Right ventricle myocardium inferior (tissue), 1 donor: ENCODE measurements around the gene RBM19. TPM values are rescaled to one million over a fixed set of nuclear protein-coding genes. Genes with fewer than 3 reads are reported as not detected.
"Not testable (repeated sequence)": the region's sequence is repeated elsewhere in the genome, so short reads cannot be mapped to it uniquely, and the experiment has no call there.

Source experiments
- ATAC-seq: fragments of 200-7000 bp; cut with Tn5 transposase; one replicate; pipeline ENCODE4 v1.9.1; 2020; ENCODE audit warnings: mild to moderate bottlenecking, moderate library complexity
- DNase-seq: peaks from one replicate; pipeline ENCODE4 v3.0.0; 2021; ENCODE audit errors: missing footprints
- intact Hi-C: fragments of 100-400 bp; cut with DNase I; formaldehyde crosslinking; loops from one replicate; pipeline ENCODE4 v1.11.0; 2022
- total RNA-seq: library from RNA; stranded (reverse); fragmentation: NEBNext Ultra II Directional; extraction: Animal tissue kit (Norgen Biotek cat#: 25700); gene quantifications from one replicate; pipeline ENCODE4 v1.2.1, GENCODE V29; 2021
- donor health status: DM: no; HTN: yes; CAD: no; lungs with severe emphysema.

Gene RBM19
- total RNA-seq, 1 donor from 2014 or later = 15.8 TPM

DNA sequence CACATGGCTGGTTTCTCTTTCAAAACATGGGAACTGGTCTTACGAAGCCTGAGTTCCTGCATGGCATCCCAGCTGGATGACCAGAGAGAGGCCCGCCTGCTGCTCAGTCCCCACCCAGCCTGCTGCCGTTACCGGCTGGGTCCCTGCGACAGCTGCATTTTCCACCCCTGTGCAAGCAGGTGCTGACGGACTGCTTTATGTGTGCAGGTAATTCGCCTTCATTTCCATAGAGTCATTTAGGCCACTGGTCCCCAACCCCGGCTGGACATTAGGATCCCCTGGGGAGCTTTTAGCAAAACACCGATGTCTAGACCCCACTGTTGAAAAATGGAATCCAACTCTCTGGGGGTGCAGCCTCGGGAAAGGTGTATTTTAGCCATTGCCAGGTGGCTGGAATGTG lies 51.9 kb downstream of the RBM19 start:
- DNase-seq (no peak), ATAC-seq (no peak)
- intact Hi-C loops = loop anchor here (5.0 kb wide), 1 partner anchor 602 kb away; no protein-coding TSS in a partner anchor

DNA sequence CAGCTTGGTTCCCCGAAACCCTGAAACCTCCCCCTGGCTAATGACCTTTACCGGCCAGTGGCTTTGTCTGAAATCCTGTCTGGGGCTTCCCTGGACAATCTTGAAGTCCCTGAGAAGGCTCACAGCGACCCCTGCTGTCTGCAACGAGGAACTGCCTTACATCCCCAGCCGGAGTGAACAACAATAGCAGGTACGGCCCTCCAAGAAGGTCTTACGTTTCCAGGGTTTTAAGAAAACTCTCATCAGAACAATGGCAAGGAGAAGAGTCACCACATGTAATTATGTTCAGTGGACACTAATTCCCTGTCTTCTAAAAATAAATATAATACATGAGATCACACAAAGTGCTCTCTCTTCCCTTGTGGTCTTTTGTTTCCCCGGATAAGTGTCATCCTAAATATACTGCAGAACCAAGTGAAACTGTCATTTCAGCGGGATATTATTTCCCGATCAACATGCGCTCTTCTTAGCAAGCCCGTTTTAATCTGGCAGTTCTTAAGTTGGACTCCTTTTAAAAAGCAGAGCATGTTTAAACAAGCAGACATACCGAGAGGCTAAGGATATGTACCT lies 53.3 kb downstream of the RBM19 start:
- DNase-seq (no peak), ATAC-seq (peak; percentile 69)
- intact Hi-C loops = loop anchor here (1.0 to 5.0 kb wide), 2 partner anchors 451 to 601 kb away; no protein-coding TSS in a partner anchor

DNA sequence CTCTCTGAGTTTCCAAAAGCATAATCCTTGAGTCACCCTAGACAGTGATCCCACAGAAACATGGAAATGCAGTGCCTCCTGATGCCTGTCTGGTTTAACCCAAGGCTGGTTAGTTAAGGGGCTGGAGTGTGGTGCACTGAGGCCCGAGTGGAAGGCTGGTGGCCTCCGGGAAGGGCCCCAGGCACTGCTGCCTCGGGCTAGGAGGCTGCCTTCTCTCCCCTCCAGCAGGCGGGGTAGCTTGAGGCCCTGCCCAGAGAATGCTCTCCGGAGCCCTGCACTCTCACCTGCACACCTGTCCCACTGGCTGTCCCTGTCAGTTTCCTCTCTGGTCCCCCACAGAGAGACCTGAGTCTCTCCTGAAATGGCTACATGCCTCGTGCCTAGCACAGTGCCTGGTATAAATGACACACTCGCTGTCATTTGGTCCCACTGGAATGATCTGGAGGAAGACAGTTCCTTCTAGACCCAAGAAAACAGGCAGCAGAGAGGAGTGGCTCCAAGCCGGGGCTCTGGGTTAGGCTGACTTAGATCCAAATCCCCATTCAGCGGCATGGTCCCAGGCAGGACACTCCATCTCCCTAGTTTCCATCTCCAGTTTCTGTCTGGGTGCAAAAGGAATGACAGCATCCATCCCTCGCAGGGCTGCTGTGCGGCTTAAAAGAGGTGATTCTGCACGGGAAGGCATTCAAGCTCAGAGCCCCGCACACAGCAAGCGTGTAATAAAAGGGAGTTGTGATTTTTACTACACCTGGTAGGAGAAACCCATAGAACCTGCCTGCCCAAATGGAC lies 54.0 kb downstream of the RBM19 start:
- no peak for ATAC-seq
- intact Hi-C loops = loop anchor here (5.0 kb wide), 1 partner anchor 600 kb away; no protein-coding TSS in a partner anchor
- DNase-seq = no peak

DNA sequence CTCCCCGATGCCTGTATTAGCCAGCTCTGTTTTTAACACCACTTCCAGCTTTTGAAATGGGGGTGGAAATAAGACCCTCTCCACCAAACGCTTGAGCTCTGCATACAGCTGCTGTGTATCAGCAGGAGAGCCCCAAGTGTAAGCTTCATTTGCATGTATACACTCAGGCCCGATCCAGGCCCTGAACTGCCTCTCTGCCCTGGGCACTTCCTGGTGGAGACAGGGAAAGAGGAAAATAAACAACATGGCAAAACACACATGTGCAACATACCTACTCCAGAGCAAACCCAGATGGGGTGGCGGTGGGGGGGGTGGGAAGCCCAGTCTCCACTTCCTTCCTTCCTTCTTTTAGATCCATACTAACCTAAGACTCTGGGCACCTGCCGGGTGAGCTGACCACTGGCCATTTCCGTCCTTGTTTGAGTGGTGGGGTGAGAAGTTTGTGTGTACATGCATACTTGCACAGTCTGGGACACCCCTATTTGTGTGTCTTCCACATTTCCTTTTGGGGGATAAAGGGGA lies 55.3 kb downstream of the RBM19 start:
- ATAC-seq (no peak), DNase-seq (no peak)
- intact Hi-C loops = loop anchor here (5.0 kb wide), 1 partner anchor 599 kb away; no protein-coding TSS in a partner anchor

DNA sequence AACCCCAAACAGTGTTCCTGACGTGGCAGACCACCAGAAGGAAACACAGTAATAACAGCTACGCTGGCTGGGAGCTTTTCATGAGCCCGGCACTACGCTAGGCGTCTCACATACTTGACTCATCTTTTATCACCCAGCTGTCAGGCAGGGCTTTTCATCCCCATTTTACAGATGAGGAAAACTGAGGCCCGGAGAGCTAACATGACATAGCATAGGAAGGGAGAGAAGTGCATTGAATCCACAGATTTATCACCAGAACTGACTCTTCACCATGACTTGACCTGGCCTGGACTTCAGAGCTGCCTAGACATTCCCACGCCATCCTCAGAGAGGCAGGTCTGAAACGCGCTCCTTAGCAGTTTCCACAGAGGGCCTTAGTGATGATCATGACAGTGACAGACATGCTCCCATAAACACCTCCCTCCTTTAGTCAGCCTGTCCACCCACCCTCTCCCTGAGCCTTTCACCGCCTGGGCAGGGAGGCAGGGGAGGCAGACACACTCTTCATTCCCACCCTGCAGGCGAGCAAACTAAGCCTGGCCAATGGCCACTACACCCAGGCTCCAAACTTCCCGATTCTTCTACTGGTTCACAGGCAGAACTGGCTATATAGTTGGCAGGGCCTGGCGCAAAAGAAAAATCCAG lies 56.2 kb downstream of the RBM19 start:
- ATAC-seq (no peak), DNase-seq (no peak)
- intact Hi-C loops = loop anchor here (5.0 kb wide), 1 partner anchor 598 kb away; no protein-coding TSS in a partner anchor

DNA sequence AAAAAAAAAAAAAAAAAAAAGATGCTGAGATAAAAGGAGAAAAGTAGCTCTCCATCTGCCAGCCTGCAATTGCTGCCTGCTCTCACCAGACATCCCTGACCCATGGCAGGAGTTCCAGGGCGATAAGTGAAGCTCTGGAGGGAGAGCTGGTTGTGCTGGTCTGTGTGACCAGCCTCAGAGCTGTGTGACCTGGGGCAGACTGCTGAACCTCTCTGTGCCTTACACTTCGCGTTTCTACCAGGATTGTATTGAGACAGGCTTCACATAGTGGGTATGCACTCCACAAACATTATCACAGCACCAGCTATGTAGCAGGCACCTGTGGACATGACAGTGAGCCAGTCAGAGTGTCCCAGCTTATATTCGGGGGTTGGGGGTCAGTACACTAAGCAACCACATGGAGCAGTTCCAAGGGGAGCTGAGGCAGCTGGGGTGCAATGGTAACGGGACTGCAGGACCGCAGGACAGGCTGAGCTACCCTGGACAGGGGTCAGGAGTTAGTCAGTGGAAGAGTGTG lies 57.5 kb downstream of the RBM19 start:
- ATAC-seq = no peak
- intact Hi-C loops = no loop called here
- DNase-seq = no peak

DNA sequence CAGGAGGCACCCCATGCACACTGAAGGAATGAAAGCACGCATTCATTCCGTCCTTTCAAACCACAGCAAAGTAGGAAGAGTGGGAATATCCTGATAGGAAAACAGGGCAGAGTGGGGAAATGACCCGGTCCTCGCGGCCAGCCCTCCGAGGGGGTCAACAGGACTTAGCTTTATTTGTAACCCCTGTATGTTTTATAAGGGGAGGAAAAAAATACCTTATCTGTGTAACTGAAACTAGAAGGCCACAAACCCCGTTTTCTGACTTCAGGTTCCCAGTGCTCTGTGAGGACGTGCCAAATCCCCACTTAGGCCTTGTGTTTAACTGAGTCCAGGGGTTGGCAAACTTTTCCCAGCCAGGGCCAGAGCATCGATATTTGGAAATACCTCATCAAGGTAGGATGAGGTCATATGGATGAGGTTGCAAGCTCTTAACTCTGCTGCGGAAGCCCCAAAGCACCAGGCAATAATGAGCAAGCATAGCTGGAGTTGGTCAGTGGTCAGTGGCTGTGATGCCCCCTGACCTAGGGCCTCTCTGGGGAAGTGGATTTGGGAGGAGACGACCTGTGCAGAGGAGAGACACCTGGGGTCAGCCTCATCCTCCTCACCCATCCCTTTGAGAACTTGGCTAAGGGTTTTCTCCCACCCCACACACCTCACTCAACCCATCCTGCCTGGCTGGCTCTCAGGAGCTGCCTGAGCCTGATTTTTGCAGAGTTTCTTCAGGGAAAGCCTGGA lies 58.5 kb downstream of the RBM19 start:
- intact Hi-C loops = no loop called here
- ATAC-seq (no peak), DNase-seq (no peak)

DNA sequence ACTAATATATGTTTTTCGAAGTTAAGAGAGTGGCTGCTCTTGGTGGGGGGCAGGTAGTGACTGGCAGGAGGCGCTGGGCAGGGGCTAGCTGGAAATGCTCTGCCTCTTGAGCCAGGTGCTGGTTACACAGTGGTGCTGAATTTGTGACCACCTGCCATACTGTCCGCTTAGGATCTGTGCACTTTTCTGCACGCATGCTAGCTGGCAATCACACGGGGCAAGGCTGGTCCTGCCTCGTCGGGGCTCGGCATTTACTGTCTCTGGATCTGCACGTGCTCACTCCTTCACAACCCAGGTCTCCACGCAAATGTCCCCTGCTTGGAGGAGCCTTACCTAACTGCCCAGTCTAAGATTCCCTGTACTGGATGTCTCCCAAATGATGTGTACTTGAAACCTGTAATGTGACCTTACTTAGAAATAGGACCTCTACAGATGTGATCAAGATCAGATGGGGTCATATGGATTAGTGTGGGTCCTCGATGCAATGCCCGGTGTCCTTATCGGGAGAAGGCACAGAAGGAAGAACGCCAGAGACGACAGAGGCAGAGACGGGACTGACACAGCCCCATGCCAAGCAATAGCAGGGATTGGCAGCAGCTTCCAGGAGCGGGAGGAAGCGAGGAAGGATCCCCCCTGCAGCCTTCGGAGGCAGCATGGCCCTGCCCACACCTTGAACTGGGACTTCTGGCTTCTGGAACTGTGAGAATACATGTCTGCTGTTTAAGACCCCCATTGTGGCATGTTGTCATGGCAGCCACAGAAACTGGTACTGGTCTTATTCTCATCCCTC lies 59.5 kb downstream of the RBM19 start:
- no peak for ATAC-seq
- intact Hi-C loops = no loop called here
- no peak for DNase-seq

DNA sequence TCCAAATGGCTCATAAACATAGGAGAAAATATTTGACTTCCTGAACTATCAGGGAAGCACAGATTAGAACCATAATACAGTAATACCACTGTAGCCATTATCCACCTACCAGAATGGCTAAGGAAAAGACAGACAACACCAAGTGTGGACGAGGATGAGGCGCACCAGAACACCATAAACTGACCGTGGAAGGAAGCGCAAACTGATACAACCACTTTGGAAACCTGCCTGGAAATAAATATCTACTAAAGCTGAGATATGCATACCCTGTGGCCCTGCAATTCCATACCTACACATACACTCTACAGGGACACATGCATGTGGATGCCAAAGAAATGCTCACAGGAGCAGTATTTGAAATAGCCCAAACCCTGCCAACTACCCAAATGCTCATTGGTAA lies 60.3 kb downstream of the RBM19 start:
- ATAC-seq (no peak), DNase-seq (no peak)
- intact Hi-C loops = no loop called here

DNA sequence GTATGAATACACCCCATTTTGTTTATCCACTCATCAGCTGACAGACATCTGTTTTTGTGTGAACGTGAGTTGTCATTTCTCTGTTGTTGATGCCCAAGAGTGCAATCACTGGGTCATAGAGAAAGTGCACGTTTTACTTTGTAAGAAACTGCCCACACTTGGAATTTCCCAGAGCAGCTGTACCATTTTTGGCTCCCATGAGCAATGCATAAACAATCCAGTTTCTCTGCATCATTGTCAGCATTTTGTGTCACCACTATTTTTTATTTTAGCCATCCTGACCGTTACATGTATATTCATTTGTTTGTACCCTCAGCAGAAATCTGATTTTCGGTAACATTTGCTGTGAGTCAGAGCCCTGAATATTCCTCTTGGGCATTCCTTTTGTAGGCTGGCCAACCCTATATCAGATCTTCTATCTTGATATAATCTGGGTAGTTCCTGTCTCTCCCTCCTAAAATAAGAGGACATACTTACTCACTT lies 62.7 kb downstream of the RBM19 start:
- intact Hi-C loops = no loop called here
- no peak for ATAC-seq
- no peak for DNase-seq

DNA sequence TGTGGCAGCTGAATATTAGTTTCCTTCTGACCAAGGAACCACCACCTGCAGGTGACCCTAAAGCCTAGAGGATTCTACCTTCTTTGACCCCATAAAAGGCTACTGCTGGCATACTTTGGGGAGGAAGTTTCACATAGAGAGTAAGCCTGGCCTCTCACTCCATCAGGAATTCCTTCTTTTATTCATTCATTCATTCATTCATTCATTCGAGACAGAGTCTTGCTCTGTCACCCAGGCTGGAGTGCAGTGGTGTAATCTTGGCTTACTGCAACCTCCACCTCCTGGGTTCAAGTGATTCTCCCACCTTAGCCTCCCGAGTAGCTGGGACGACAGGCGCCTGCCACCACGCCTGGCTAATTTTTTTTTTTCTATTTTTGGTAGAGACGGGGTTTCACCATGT lies 64.8 kb downstream of the RBM19 start:
- intact Hi-C loops, DNase-seq, ATAC-seq: not testable (repeated sequence)

DNA sequence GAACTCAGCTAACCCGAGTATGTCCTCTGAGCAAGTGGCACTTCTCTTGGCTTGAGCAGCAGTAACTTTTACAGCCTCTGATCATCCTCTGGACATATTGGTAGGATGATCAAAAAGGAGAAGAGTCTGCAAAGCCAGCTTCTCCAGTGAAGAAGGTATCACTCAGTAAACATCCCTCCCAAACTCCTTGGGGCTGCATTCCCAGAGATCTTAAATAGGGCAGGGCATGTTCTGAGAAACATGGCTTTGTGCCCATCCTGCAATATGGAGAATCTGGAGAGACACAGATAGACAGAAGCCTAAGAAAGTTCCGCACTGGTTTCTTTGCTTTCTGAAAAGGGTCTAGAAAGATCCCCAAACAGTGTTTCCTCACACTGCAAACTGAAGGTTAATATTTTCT lies 65.4 kb downstream of the RBM19 start:
- intact Hi-C loops = no loop called here
- DNase-seq (no peak), ATAC-seq (no peak)

DNA sequence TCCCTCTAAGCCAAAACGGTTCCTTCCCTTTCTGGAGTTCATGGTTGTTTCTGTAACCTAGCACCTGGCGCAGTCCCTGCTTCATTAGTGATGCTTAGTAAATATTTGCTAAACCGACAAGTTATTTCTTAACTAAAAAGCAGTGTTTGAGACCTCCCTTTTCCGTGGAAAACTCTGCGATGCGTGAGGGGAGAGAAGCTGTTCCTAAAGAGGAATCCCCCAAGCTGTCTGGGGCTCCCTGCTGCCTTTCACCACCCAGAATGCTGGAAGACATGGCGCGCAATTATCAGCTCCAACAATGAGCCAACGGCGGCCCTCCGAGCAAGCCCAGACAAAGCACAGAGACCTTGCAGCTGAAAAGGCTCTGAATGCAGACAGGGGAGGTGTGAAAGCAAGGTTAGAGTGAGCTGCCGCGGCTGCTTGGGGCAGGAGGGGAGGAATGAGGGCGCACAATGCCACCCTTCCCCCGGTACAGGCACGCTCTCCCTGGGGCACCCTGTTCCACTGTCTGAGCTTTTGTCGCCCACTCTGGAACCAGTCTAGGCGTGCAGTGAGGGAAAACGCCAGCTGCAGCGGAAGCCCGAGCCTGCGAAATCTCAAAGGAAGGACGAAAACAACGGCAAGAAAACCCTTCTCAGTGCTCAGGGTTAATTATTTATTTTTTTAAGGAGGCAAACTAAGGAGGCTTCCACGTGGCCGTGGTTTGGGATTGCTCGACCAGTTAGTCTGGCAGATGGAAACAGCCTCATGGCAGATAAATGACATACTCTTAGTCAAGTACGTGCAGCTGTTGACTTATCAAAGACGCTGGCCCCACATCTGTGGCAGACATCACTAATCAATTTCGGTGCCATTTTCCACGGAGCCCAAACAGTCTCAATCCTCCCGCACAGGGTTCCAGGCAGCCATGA lies 66.3 kb downstream of the RBM19 start:
- intact Hi-C loops = no loop called here
- DNase-seq (no peak), ATAC-seq (no peak)

DNA sequence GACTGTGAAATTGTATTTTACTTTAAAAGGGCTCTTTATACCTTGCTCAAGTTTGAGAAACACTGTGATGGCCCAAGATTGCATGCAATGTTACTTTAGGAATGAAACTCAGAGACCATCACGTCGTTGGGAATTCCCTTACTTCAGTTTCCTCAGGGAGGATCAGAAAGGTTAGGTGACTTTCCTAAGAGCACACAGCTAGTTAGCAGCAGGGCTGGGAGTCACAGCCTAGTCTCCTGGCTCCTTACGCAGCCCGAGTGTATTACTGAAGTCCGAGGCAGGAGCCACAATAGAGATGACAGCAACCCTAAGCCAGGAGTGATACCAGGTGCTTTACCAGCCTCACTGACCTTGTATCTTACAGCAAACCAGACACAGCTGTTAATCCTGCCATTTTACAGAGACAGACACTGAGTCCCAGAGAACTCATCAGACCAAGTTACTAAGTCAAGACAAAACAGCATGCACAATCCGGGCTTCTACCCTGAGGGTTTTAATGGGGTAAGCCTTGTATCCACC lies 67.0 kb downstream of the RBM19 start:
- no peak for DNase-seq
- intact Hi-C loops = no loop called here
- no peak for ATAC-seq

DNA sequence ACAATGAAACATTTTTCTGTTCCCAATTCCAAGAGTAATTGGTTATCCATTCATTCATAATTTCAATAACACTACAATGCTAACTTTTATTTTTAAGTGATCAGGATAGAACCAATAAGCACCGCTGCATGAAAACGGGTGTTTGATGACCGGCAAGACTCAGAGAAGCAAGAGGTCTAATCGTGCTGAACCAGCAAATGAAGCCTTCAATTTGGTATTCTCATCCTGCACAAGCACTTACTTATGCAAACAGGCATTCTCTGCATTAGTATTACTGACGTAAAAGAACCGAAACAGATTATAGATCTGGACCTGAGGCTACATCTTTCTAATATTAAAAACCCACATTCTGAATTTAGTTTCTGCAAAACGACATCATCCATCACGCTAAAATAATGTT lies 67.7 kb downstream of the RBM19 start:
- intact Hi-C loops = no loop called here
- DNase-seq (no peak), ATAC-seq (no peak)

DNA sequence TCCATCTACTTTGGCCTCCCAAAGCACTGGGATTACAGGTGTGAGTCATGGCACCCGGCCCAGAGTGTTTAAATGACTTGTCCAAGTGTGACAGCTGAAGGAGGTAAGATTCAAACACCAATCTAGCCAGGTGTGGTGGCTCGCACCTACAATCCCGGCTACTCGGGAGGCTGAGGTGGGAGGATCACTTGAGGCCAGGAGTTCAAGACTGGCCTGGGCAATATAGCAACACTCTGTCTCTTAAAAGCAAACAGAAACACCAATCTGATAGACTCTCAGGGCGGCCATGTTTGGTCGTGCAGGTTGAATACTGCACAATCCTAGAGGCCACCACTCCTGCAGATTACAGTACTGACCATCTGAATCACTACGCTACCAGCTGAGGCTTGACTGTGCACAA lies 68.7 kb downstream of the RBM19 start:
- DNase-seq (no peak), ATAC-seq (no peak)
- intact Hi-C loops = no loop called here

DNA sequence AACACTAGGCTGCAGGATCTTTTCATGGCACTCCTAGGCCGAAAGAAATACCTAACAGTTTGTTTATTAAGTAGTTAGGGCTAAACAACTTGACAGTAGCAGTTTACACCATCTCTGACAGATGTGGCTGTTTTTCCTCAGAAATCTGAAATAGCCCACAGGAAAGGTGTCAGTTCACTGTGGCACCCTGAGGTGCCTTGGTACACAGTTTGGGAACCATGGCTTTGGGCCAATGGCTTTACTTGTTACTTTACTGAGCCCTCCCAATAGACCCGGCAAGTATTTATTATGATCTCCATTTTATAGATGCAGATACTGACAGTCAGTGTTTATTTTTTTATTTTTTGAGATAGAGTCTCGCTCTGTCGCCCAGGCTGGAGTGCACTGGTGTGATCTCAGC lies 69.3 kb downstream of the RBM19 start:
- no peak for ATAC-seq
- no peak for DNase-seq
- intact Hi-C loops = no loop called here
